PC-3 (cell line): Measurements from ENCODE around the gene IQGAP3.

ENCODE experiments used
- CTCF ChIP-seq: fragments of 300-600 bp; sonication (generic); conservative IDR thresholded peaks from 2 replicates; pipeline ENCODE4 v1.5.1; 2017; ENCODE audit warnings: antibody characterized with exemption, low read depth, mild to moderate bottlenecking, low read length
- EZH2 ChIP-seq: fragments of 300-600 bp; sonication (generic); IDR thresholded peaks from one replicate; pipeline ENCODE4 v1.6.1; 2017; ENCODE audit warnings: antibody characterized with exemption, mild to moderate bottlenecking, low read length; ENCODE audit not compliant: unreplicated experiment
- EZH2phosphoT487 ChIP-seq: fragments of 300-600 bp; sonication (generic); IDR thresholded peaks from 2 replicates; pipeline ENCODE4 v1.6.1; 2018; ENCODE audit warnings: mild to moderate bottlenecking, antibody characterized with exemption, low read length, borderline replicate concordance

GRCh38 chr1:156525856-156526489 lies 46.4 kb downstream of the IQGAP3 start:
- TF ChIP-seq CTCF (no peak), EZH2phosphoT487 (no peak), EZH2 (no peak)
